ENCODE results near the gene CD300A.

CD300A gene
- 13.3 to 71.2 (median 40.6) reads per million in 4 experiments for total RNA-seq

- no peak for DNase-seq
Observed at GRCh38 chr17:74466111-74466827, at the start of gene CD300A. TSS of gene CD300A (plus strand) at chr17:74466634. CDS start at chr17:74466704, 70 bp downstream.

GRCh38 chr17:74417178-74418045 is 49.0 kb upstream of the CD300A start:
- no peak for DNase-seq

GRCh38 chr17:74419928-74420411 is 46.5 kb upstream of the CD300A start:
- no peak for DNase-seq

GRCh38 chr17:74424117-74424516 is 42.3 kb upstream of the CD300A start:
- DNase-seq, result no peak

GRCh38 chr17:74424657-74425056 is 41.8 kb upstream of the CD300A start:
- no peak for DNase-seq

GRCh38 chr17:74426551-74427047 is 39.8 kb upstream of the CD300A start:
- no peak for DNase-seq

- DNase-seq, result no peak
Observed at GRCh38 chr17:74427048-74427762, 39.2 kb upstream of the CD300A start.

GRCh38 chr17:74427763-74428153 is 38.7 kb upstream of the CD300A start:
- DNase-seq, result no peak

- DNase-seq, result no peak
Observed at GRCh38 chr17:74429604-74430384, 36.6 kb upstream of the CD300A start.

GRCh38 chr17:74430385-74430705 is 36.1 kb upstream of the CD300A start:
- DNase-seq, result no peak

GRCh38 chr17:74430706-74431567 is 35.5 kb upstream of the CD300A start:
- no peak for DNase-seq

- DNase-seq, result no peak
Observed at GRCh38 chr17:74431568-74432423, 34.6 kb upstream of the CD300A start, which contains the start of gene GPRC5C. TSS of gene GPRC5C (plus strand) at chr17:74432088. CDS start at chr17:74439777, 7,689 bp downstream.

- DNase-seq, result no peak
Observed at GRCh38 chr17:74432424-74432690, 34.1 kb upstream of the CD300A start.

- no peak for DNase-seq
Observed at GRCh38 chr17:74432766-74433391, 33.6 kb upstream of the CD300A start.

GRCh38 chr17:74433421-74434121 is 32.9 kb upstream of the CD300A start:
- no peak for DNase-seq

GRCh38 chr17:74435775-74436359 is 30.6 kb upstream of the CD300A start:
- DNase-seq, result no peak

GRCh38 chr17:74437702-74438101 is 28.7 kb upstream of the CD300A start:
- DNase-seq, result no peak

GRCh38 chr17:74439691-74440567 is 26.5 kb upstream of the CD300A start:
- no peak for DNase-seq
